22Rv1 (cell line): ENCODE measurements around the gene ZSWIM7.

Experiments
- H3K27ac ChIP-seq: fragments of 450-650 bp; 2 replicates; pipeline ENCODE4 v1.5.1; 2017
- ZFX ChIP-seq: fragments of 450-650 bp; IDR thresholded peaks from 2 replicates; pipeline ENCODE4 v1.6.1; 2017; ENCODE audit warnings: antibody characterized with exemption, borderline replicate concordance
- TF ChIP-seq, protein P1 (sequence below): fragments of 450-650 bp; IDR thresholded peaks from 2 replicates; pipeline ENCODE4 v1.5.1; 2017; ENCODE audit warnings: mild to moderate bottlenecking

ZSWIM7 gene

GRCh38 chr17:15966879-15967248 lies 32.6 kb downstream of the ZSWIM7 start:
- H3K27ac ChIP-seq, result peak overlapping the region; percentile 44
- TF ChIP-seq, protein P1, sequence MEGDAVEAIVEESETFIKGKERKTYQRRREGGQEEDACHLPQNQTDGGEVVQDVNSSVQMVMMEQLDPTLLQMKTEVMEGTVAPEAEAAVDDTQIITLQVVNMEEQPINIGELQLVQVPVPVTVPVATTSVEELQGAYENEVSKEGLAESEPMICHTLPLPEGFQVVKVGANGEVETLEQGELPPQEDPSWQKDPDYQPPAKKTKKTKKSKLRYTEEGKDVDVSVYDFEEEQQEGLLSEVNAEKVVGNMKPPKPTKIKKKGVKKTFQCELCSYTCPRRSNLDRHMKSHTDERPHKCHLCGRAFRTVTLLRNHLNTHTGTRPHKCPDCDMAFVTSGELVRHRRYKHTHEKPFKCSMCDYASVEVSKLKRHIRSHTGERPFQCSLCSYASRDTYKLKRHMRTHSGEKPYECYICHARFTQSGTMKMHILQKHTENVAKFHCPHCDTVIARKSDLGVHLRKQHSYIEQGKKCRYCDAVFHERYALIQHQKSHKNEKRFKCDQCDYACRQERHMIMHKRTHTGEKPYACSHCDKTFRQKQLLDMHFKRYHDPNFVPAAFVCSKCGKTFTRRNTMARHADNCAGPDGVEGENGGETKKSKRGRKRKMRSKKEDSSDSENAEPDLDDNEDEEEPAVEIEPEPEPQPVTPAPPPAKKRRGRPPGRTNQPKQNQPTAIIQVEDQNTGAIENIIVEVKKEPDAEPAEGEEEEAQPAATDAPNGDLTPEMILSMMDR, result no peak
- no peak for TF ChIP-seq ZFX

DNA sequence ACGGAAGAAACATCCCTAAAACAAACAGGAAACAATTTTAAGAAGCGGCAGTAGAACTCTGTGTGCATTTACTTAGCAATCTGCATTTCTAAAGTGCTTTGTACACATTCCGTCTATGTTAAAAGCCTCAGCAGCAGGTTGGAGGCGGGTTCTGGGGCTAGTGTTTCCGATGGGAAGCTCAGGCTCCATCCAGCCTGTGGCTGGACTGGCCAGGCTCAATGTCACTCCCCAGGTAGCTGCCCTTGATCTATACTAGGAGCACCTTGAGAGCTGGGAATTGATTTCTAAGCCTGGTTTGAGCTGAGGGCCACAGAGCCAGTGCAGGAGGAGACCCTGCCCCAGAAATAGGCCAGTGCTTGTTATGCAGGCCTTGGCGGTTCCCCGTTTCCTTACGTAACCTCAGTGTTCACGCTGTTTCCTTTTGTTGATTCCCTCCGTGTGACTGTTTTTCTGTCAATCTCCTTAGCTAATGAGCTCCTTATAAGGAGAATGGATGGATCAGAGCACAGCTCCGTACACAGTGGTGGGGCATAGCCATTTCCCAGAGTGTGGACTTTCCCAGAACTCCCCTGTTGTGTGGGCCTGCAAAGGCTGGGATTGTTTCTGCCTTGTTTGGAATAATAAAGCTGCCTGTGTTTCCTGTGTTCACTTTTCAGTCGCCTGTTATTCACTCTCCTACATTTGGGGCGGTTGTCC lies 33.2 kb downstream of the ZSWIM7 start:
- peak overlapping the region; percentile 44 for H3K27ac ChIP-seq
- TF ChIP-seq, protein P1, result no peak
- TF ChIP-seq ZFX, result no peak

GRCh38 chr17:15965528-15965927 lies 34.0 kb downstream of the ZSWIM7 start:
- TF ChIP-seq, protein P1, result no peak
- no peak for TF ChIP-seq ZFX
- H3K27ac ChIP-seq, result peak overlapping the region; percentile 44

GRCh38 chr17:15963670-15964110 lies 35.8 kb downstream of the ZSWIM7 start:
- TF ChIP-seq, protein P1, result no peak
- no peak for TF ChIP-seq ZFX
- no peak overlapping the region for H3K27ac ChIP-seq

GRCh38 chr17:15958484-15958854 lies 41.0 kb downstream of the ZSWIM7 start:
- TF ChIP-seq ZFX, result no peak
- TF ChIP-seq, protein P1, result no peak
- no peak overlapping the region for H3K27ac ChIP-seq

DNA sequence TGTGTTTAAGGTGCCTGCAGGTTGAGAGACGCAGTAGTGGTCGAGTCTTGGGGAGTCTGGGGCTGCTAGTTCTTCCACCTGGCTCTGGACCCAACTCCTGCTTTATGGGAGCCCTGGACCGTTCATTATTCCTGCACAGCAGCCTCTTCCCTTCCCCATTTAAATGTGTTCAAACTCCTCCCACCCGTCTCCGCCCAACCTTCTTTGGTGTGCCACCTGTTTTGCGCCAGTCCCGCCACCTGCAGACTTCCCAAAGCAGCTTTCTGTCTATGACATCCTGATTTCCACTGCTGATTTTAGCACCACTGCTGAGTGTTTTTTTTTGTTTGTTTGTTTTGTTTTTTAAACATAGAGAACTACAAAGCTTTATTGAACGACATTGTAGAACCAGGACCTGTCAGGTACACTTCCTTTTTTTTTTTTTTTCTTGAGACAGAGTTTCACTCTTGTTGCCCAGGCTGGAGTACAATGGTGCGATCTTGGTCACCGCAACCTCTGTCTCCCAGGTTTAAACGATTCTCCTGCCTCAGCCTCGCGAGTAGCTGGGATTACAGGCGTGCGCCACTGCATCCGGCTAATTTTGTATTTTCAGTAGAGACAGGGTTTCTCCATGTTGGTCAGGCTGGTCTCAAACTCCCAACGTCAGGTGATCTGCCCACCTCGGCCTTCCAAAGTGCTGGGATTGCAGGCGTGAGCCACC lies 41.7 kb downstream of the ZSWIM7 start:
- TF ChIP-seq, protein P1, result no peak
- no peak for TF ChIP-seq ZFX
- H3K27ac ChIP-seq, result no peak overlapping the region

GRCh38 chr17:15957206-15957605 lies 42.3 kb downstream of the ZSWIM7 start:
- no peak overlapping the region for H3K27ac ChIP-seq
- no peak for TF ChIP-seq ZFX
- TF ChIP-seq, protein P1, result no peak
